Activated CD8-positive, alpha-beta memory T cell treated with anti-CD3 and anti-CD28 coated beads, Interleukin-2, amount 50 U/mL, for 1 hour (primary cell): ENCODE data around the gene FGF12.
"Not testable (repeated sequence)": the region's sequence is repeated elsewhere in the genome, so short reads cannot be mapped to it uniquely, and the experiment has no call there.

Experiments
- DNase-seq: peaks from one replicate; pipeline ENCODE4 v3.0.0-alpha.2; 2020; ENCODE audit errors: extremely low read depth

The FGF12 gene

DNA sequence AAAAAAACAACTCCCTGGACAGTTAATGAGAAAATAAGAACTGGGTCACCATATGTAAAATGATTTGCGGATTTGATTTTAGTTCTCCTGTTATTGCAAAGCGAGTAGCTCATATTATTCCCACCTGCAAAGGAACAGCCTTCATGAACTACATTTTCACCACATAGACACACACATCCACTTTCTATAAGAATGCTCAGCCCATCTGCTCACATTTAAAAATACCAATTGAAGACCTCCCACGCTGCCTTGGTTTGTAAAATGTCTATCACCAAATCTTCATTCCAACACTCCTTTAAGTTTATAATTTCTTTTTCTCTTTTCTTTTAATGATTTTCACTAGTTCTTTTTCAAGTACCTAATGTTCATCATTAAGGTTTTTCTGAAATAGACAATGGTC, 148.6 kb downstream of the FGF12 start:
- DNase-seq = no peak

GRCh38 chr3:192577811-192578210, 149.5 kb downstream of the FGF12 start:
- DNase-seq = no peak

GRCh38 chr3:192577271-192577670, 150.1 kb downstream of the FGF12 start:
- DNase-seq = no peak

- DNase-seq = not testable (repeated sequence)
Measured at GRCh38 chr3:192576704-192577103, 150.6 kb downstream of the FGF12 start.

- DNase-seq = no peak
Measured at GRCh38 chr3:192575879-192576506, 151.3 kb downstream of the FGF12 start.

DNA sequence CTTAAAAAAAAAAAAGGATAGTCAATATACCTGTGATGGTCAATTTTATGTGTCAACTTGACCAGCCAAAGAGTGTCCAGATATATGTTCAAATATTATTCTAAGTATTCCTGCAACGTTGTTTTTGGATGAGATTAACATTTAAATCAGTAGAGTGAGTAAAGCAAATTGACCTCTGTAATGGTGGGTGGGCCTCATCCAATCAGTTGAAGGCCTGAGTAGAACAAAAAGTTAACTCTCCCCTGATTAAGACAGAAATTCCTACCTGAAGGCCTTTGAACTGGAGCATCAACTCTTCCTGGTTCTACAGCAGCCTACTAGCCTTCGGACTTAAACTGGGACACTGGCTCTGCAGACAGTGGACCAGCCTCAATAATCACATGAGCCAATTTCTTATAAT, 154.1 kb downstream of the FGF12 start:
- no peak for DNase-seq

GRCh38 chr3:192570821-192571791, 156.2 kb downstream of the FGF12 start:
- DNase-seq = no peak

- DNase-seq = no peak
Measured at GRCh38 chr3:192570315-192570714, 157.0 kb downstream of the FGF12 start.

DNA sequence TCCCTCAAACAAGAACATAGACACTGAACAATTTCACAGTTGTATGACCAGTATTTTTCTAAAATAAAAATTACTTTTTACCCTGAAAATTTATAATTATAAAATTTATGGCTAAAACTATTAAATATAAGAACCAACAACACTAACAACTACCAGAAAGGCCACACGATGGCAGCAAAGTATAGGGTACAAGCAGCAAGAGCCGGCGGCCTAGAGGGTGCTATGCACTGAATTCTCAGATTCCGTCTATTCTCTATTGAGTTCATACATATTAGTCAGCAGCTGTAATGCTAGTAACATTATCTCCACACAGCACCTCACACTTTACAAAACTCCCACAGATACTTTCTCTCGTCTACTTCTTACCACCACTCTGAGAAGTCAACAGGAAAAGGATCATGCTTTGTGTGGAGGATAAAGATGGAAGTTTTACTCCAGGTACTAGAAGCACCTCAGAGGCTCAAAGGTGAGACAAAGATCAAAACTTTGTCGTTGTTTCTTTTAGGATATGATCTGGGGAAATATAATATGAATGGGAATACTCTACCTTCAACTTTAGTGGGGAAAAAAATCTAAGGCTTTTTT, 160.5 kb downstream of the FGF12 start:
- peak; percentile 2 for DNase-seq

GRCh38 chr3:192564611-192565010, 162.7 kb downstream of the FGF12 start:
- DNase-seq = no peak

DNA sequence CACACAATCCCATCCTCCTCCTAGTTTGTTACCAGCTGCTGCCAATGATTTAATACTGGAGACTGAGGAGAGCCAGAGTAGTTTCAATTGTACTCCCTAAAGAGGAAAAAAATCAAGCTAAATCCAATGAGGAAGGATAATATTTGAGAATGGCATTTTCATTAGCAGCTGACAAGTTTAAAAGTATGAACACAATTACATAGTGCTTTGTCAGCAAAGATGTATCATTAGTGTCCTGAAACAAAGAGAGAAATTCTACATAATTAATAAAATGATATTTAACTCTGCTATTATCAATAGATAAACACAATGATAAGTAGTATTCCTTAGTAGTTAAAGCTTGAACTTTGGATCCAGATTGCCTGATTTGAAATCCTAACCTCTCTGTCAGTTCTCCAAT, 163.9 kb downstream of the FGF12 start:
- DNase-seq = no peak

DNA sequence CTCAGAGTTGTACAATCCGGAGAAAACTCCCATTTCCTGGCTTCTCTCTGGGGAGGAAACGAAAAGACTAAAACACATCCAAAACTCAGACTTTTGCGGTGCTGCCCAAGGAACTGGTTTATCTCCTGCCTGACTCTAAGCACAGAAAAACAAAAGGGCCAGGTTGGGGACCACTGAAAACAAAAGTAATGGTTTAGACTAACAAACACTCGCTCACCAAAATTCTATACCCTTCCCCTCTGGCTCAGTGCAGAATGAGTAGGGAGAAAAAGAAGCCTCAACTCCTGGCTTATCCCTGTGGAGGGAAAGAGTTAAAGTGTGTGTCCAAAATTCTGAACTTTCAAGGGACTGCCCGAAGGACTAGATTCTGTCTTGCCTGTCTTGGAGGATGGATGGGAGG, 173.6 kb downstream of the FGF12 start:
- DNase-seq = no peak

- DNase-seq = no peak
Measured at GRCh38 chr3:192550356-192550755, 177.0 kb downstream of the FGF12 start.

DNA sequence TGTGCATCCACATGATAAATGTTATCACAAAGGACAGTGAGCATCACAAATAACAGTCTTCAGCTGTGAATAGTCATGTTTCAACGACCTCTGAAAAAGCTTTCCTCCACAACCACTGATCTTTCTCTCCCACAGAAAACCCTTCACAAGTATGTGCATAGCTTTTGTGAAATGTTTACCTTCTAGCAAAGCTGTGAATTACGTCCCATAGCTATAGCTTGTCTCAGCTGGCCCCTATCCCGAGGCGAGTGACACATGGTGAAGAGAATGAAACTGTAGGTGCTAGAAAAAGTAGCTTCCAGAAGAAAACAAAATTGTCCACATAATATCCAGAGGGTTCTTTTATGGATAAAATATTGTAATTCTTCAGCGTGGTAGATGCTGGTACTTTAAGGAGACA, 182.0 kb downstream of the FGF12 start:
- no peak for DNase-seq

- no peak for DNase-seq
Measured at GRCh38 chr3:192543163-192543562, 184.2 kb downstream of the FGF12 start.

DNA sequence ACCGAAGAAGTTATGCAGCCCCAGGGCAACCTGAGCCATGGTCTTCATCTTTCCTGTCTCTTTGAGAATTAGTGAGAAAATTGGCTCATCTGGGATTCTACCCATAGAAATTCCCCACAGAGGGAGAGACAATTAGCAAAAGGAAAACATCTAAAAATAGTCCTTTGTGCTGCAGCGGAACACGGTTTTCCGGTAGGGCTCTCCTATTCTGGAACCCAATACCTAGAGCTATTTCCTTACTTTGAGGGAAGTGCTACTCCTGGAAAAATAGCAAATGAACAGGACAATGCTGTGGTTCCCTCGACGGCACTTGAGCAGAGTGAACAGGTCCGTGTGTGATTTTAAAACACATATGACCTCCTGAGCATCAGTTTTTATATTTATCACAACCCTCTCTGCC, 210.5 kb downstream of the FGF12 start:
- no peak for DNase-seq

DNA sequence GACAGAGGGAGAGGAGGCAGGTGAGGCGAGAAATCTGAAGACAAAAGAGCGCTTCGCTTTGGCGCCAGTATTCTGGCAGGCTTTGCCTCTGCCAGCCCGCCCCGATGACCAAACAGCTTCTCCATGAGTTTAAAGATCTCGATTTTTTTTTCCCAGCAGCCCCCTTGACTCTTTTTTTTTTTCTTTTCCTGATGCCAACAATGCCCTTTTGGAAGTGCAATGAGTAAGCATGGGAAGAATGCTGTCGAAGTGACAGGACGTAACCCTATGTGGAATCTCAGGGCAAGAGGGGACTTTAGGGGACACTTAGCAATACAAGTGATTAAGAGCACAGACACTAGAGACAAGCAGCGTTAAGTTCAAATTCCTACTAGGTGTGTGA, 211.7 kb downstream of the FGF12 start:
- DNase-seq = no peak

DNA sequence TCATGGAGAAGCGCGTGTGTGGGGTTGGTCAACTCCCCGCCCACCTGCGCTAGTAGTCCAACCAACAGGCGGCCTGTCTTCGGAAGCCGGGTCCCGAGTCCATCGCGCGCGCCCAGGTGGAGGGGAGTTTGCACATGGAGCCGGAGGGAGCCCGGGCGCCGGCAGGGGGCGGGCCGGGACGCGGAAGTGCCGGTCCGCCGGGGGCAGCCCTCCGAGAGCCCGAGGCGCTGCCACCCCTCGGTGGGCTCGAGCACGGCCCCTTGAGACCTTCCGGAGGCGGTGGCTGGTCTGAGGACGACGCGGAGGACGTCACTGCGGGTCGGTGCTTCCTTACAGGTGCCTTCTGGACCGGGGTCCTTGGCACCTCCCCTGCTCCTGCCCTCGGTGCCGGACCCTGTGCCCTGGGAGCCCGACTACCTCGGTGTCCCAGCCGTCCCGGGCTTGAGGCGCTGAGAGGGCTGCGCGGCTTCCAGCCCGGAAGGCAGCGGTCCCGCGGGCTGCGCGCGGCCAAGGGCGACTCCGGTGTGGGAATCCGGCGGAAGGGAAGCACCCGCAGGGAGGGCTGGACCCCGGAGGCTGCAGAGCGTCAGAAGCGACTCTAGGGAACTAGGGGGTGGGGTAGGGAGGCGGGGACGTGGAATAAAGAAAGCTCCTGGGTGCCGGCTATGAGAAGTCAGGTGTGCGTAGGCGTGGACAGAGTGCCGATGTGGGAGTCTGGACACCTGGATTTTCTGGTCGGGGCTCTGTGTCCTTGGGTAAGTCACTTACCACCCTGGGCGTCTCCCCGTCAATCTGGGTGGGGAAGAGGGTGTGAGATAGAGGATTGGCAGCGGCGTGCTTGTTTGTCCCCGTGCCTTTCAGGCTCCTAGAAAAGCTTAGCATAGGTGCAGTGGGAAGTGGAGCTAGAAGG, 212.3 kb downstream of the FGF12 start:
- DNase-seq = no peak

DNA sequence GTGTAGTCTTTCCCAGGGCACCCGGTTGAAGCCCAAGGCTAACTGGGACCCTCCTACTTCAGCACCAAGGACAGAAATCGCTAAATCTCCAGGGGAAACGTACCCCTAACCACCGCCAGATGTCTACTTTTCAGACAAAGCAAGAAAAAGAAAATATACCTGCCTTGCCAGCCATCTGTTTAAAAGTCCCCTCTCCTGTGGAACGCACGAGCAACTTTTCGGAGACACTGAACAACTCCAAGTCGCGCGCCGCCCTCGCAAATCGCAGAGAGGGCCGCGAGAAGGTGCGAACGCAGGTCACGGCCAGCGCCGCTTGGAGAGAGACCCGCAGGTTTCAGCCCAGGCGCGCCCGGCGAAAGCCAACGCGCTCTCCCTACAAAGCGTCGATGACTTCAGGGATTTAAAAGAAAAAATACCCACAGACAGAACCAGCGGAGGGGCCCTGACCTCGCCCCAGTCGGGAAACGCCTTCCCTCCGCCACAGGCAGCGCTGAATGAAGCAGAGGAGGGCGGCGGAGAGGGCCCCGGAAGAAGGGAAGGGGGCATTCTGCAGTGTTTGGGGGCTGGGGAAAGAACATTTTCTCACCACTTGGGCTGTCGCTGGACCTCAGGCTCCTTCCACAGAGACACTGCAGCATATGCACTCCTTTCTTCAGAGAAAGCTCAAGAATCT, 213.1 kb downstream of the FGF12 start:
- no peak for DNase-seq

GRCh38 chr3:192505731-192506130, 221.6 kb downstream of the FGF12 start:
- DNase-seq = no peak

- no peak for DNase-seq
Measured at GRCh38 chr3:192501401-192501800, 225.9 kb downstream of the FGF12 start.
